Ecto neural progenitor cell (in vitro differentiated cells): Measurements from ENCODE around the gene ATG12.
A peak's percentile ranks its signal among the peaks of the same experiment; 100 is the strongest.
"Not testable (repeated sequence)": the region's sequence is repeated elsewhere in the genome, so short reads cannot be mapped to it uniquely, and the experiment has no call there.

Experiments used
- DNase-seq: peaks from one replicate; pipeline ENCODE4 v3.0.0-alpha.2; 2018; ENCODE audit warnings: low spot score

ATG12 gene

DNA sequence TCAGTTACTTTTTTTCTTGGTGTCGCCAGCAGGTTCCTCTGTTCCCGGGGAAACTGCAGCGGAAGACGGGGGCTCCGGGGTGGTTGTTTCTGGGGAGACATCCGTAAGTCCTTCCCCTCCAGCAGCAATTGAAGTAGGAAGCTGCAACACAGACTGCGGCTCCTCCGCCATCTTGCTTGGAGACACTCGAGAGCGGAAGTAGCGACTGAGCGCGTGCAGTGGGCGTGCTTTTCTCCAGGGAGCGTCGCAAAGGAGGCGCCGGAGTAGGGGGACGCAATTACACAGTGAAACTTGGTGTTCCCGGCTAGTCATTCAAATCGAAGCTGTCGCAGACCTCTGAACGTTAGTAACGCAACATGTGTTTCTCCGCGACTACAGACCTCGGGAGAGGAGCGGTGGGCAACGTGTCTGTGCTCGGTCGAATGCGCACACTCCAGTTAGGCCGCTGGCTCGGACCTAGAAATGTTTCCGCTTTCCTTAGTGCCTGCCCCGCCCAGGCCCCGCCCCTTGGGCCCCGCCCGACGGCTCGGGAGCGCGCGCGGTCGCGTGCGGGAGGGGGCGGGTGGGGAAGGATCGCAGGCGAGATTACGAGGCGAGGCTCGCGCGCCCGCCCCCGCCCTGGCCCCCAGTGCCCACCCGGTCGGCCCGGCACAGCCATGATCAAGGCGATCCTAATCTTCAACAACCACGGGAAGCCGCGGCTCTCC lies at the start of gene ATG12, which contains the start of gene AP3S1:
Gene ATG12 (minus strand): TSS at position 184 of the 707 bp plus-strand sequence. CDS start 13 bp downstream, at position 171.
Gene AP3S1 (plus strand): TSS at position 554 of the 707 bp plus-strand sequence. CDS start 103 bp downstream, at position 657.
- peak; percentile 91 for DNase-seq

- no peak for DNase-seq
Observed at GRCh38 chr5:115888027-115888426, 46.7 kb upstream of the ATG12 start.

DNA sequence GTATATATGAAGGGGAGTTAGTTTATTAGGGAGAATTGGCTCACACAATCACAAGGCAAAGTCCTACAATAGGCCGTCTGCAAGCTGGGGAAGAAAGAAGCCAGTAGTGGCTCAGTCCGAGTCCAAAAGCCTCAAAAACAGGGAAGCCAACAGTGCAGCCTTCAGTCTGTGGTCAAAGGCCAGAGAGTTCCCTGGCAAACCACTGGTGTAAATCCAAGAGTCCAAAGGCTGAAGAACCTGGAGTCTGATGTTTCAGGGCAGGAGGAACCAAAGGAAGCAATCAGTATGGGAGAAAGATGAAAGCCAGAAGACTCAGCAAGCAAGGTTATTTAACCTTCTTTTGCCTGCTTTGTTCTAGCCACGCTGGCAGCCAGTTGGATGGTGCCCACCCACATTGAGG lies 43.8 kb upstream of the ATG12 start:
- DNase-seq = not testable (repeated sequence)

GRCh38 chr5:115884704-115885103 lies 43.3 kb upstream of the ATG12 start:
- no peak for DNase-seq

GRCh38 chr5:115882434-115882833 lies 41.1 kb upstream of the ATG12 start:
- DNase-seq = not testable (repeated sequence)

GRCh38 chr5:115877342-115877741 lies 36.0 kb upstream of the ATG12 start:
- not testable (repeated sequence) for DNase-seq

DNA sequence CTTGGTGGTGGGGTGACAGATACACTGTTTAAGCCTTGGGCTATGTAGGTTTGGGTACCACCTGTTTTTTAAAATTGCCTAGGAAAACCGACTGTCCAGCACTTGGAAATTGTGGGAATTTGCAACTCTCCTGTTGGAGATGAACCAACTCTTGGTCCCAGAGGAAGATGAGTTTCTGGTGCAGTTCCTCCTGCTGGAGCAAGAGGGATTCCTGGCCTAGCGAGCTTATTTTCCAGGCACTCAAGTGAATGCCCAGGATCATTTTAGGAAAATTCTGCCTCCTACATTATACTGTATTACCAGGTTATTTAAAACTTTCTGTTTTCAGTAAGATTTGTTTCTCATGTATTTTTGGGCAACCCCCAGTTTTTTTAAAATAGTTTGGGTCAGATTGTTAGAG lies 34.1 kb upstream of the ATG12 start:
- no peak for DNase-seq

- no peak for DNase-seq
Observed at GRCh38 chr5:115873392-115873791, 32.0 kb upstream of the ATG12 start.

- DNase-seq = no peak
Observed at GRCh38 chr5:115872447-115872846, 31.1 kb upstream of the ATG12 start.

GRCh38 chr5:115869256-115869795 lies 28.0 kb upstream of the ATG12 start:
- no peak for DNase-seq

DNA sequence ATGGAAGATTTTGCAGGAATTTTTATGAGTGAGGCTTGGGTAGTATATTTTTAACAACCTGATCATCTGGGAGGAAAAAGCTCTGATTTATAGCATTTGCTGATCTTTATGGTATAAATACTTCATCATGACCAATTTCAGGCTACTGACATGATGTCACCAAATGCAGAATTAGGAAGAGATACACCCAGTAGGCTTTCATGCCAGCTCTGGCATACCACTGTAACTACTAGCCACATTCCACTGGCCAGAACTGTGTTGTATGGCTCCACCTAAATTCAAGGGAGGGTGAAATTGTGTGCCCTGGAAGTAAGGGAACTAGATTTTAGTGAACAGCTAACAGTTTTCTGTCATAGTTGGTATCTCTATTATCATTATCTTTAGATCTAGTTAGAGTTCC lies 18.0 kb upstream of the ATG12 start:
- no peak for DNase-seq

DNA sequence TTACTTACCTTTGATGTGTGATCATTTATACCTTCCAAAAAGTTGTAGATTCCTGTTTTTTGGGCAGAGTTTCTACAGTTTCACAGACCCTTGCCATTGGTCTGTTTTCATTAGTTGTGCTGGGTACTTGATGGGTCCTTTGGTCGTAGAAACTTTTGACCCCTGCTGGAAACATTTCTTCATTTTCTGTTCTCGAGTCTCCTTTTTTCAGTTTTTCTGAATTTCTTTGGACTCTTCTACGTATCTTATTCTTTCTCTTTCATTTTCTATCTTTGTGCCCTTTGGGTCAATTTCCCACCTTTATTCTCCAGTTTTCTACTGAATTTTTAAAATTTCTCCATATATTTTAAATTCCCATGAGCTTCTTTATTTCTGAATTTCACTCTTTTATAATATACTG lies 17.0 kb upstream of the ATG12 start:
- no peak for DNase-seq

DNA sequence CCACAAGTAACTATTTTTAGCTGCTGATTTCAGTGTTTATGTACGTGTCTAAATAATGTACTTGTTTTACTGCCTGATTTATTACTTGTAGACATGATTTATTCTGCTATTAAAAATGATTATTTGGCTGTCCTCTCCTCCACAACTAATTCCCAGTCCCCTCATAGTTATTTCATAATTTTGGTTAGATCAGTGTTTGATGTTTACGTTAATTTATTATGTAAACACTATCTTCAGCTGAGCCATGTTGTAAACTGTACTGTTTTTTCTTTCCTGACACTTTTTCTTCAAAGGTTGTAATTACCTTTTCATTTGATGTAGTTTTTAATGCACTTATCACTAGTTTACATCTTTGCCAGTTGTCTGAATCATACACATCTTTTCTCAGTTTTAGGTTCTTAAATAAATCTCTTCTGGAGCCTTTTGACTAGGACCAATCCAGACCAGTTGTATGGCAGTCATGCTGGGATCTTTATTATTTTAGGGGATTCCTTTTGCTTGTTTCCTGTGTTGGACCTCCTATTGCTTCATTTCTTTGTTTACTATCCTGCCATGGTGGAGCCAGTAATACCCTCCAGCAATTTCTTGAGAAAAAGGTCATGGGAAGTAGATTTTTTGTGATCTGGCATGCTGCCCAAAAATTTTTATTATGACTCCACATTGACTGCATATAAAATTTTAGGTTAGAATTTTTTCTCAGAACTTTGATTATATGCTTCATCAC lies 16.4 kb upstream of the ATG12 start:
- DNase-seq = no peak

GRCh38 chr5:115857057-115857479 lies 15.7 kb upstream of the ATG12 start:
- no peak for DNase-seq

DNA sequence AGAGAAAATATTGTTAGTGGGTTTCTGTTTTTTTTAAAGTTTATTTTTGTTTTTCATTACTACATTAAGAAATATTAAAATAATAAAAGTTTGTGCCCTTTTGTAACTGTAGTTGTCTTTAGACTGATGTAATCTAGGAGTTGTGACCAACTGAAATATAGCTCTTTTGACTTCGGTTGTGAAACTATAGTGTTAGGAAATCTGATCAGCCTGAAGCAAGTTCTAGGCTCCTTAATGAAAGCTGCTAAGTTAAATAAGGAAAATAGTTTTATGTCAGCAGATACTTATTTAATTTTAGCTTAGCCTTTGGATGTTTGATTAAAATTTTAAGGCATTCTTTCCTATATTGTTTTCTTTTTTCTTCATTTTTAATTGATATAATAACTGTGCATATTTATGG lies 14.6 kb upstream of the ATG12 start:
- DNase-seq = no peak

GRCh38 chr5:115854139-115854538 lies 12.8 kb upstream of the ATG12 start:
- DNase-seq = no peak

GRCh38 chr5:115850744-115851416 lies 9.5 kb upstream of the ATG12 start:
- no peak for DNase-seq

DNA sequence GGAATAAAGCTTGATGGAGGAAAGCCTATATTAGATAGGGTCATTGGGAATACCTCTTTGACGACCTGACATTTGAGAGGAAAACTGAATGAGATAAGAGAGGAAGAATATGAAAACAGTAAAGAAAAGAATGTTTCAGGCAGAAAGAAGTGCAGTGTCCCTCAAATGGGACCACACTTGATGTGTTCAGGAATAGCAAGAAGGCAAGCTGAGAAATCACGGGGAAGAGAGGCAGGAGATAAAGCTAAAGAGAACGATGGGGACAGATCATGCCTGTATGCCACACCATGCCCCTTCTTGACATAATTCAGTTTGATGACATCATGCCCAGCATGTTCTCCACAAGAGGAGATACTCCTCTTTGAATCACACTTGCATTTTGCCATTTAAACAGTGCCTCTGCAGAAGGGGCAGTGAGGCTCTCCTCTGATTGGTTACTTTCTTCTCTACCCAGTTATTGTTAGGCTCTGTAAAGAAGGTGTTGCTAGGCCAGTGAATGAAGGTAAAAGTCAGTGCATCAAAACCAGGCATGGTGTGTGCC lies 8.0 kb upstream of the ATG12 start:
- no peak for DNase-seq

GRCh38 chr5:115847290-115847689 lies 5.9 kb upstream of the ATG12 start:
- no peak for DNase-seq

GRCh38 chr5:115844321-115844817 lies 3.0 kb upstream of the ATG12 start:
- DNase-seq = no peak

DNA sequence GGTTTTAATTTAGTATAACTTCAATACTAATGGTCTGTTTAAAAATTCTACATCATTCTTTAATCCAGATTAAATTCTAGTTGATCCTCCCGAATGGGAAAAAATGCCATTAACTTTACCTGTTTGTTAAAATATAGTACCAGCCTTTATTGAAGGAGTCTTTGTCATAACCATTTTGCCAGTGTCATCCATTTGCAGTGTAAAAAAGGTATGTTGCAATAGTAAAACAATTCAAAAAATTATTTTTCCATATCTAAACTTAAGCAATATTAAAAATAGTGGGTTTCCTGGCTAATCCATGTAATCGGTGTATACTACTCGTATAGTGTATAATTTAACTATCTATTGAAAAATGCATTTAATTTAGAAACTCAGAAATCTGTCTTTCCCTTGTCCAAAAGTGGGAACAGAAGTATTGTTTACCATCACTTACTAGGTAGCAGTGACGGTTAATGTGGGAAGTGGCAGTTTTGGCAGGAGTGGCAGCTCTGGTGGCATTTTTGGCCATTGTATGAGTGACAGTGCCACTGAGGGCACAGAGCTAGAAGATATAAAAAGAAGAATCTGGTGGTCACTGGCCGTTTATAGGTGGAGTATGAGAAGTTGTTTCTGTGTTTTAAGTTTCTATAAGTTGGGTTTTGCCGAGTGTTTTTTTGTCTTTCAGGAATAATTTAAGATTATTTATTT lies 2.2 kb upstream of the ATG12 start:
- DNase-seq = no peak

DNA sequence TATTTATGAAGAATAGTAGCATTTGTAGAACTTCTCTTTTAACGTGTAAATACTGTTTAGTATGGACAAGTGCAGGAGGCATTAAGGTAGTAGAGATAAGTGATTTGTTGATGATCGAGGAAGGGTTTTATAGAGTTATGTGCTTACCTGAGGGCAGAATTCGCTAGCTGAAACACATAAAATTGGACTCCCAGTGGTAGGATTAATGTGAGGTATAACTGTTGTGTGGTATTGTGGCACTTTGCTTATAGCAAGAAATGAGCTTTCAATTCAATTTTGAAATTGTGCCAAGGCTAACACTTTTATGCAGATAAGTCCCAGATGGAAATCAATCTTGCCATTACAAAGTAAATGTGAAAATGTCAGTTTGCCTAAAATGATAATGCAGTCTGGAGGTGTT lies 1.6 kb upstream of the ATG12 start:
- DNase-seq = no peak
